Epithelial cell of esophagus (primary cell): ENCODE results near the gene TMEM235.

ENCODE experiments used
- DNase-seq: peaks from one replicate; pipeline ENCODE4 v3.0.0; 2010; ENCODE audit warnings: low read depth
- H3K4me3 ChIP-seq: 2 replicates; pipeline ENCODE4 v1.5.1; 2011; ENCODE audit warnings: mild to moderate bottlenecking, low read length, control low read depth
- CTCF ChIP-seq: IDR thresholded peaks from 2 replicates; pipeline ENCODE4 v1.5.1; 2011; ENCODE audit warnings: low read depth, mild to moderate bottlenecking, low read length, control low read depth, inconsistent platforms; ENCODE audit not compliant: insufficient read depth; ENCODE audit errors: missing control alignments

TMEM235 gene

GRCh38 chr17:78275355-78275754 lies 43.9 kb downstream of the TMEM235 start:
- DNase-seq = no peak
- no peak for TF ChIP-seq CTCF

GRCh38 chr17:78276098-78276887 lies 44.9 kb downstream of the TMEM235 start:
- no peak for TF ChIP-seq CTCF
- no peak overlapping the region for H3K4me3 ChIP-seq
- DNase-seq = no peak

More at GRCh38 chr17:78275355-78275754, 43.9 kb downstream of the TMEM235 start:
- H3K4me3 ChIP-seq = no peak overlapping the region

GRCh38 chr17:78278139-78278741 lies 46.8 kb downstream of the TMEM235 start:
- no peak for DNase-seq
- H3K4me3 ChIP-seq = no peak overlapping the region
- no peak for TF ChIP-seq CTCF

- DNase-seq = no peak
- H3K4me3 ChIP-seq = no peak overlapping the region
- no peak for TF ChIP-seq CTCF
These were observed 48.0 kb downstream of the TMEM235 start for GRCh38 chr17:78279360-78279990.

GRCh38 chr17:78281249-78281845 lies 49.9 kb downstream of the TMEM235 start:
- DNase-seq = no peak
- no peak for TF ChIP-seq CTCF
- H3K4me3 ChIP-seq = no peak overlapping the region

- no peak for TF ChIP-seq CTCF
- DNase-seq = peak; percentile 24
- no peak overlapping the region for H3K4me3 ChIP-seq
These were observed 52.7 kb downstream of the TMEM235 start for GRCh38 chr17:78284146-78284545.
